ENCODE data around the gene TMTC1.

DNA sequence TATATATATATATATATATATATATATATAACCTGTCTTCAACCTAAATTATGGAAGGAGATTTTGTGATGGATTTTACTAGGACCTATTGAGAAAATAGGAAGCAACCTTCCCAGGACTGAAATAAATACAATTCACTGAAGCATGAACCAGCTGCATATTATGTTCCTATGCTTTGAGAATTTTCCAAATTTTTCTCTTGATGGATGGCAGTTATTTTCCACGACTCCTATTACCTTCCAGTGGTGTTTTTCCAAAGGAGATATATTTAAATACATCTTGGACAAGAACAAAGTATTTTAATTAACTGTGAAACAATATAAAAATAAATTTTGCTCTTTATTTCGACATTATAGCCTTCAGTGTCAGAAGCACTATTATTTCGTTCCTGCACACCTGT, 87.9 kb downstream of the TMTC1 start:
- TF ChIP-seq CTCF (IDR thresholded peaks at IDR 0.05) (no peak), POLR2A (IDR thresholded peaks at IDR 0.05) (no peak)
